CD4-positive, alpha-beta T cell treated with Interleukin-2 at 100 ng/mL for 4 hours (primary cell): ENCODE results near the gene MEP1A.

Source experiments
- DNase-seq: peaks from one replicate; pipeline ENCODE4 v3.0.0-alpha.2; 2020; ENCODE audit warnings: low spot score

The MEP1A gene

GRCh38 chr6:46776070-46776712, 17.0 kb upstream of the MEP1A start:
- DNase-seq: no peak

- DNase-seq: no peak
These were observed 15.5 kb upstream of the MEP1A start for GRCh38 chr6:46777476-46778346.

- peak; percentile 24 for DNase-seq
These were observed 11.5 kb upstream of the MEP1A start for GRCh38 chr6:46781478-46782378.

GRCh38 chr6:46784535-46784934, 8.7 kb upstream of the MEP1A start:
- no peak for DNase-seq

- DNase-seq: no peak
These were observed 5.2 kb upstream of the MEP1A start for GRCh38 chr6:46787871-46788540.

- DNase-seq: no peak
These were observed 4.4 kb upstream of the MEP1A start for GRCh38 chr6:46788791-46789190.

GRCh38 chr6:46789434-46790354, 3.5 kb upstream of the MEP1A start:
- DNase-seq: no peak

GRCh38 chr6:46790355-46790874, 2.8 kb upstream of the MEP1A start:
- no peak for DNase-seq

GRCh38 chr6:46792635-46793034, 554 bp upstream of the MEP1A start:
- DNase-seq: no peak

- DNase-seq: no peak
These were observed 879 bp downstream of the MEP1A start for GRCh38 chr6:46794068-46794467.

GRCh38 chr6:46795816-46796215, 2.6 kb downstream of the MEP1A start:
- no peak for DNase-seq

GRCh38 chr6:46796848-46797580, 3.8 kb downstream of the MEP1A start:
- DNase-seq: no peak

GRCh38 chr6:46799657-46800056, 6.5 kb downstream of the MEP1A start:
- DNase-seq: no peak

- DNase-seq: no peak
These were observed 15.6 kb downstream of the MEP1A start for GRCh38 chr6:46808806-46809205.

GRCh38 chr6:46815130-46815529, 21.9 kb downstream of the MEP1A start:
- DNase-seq: no peak

- no peak for DNase-seq
These were observed 23.4 kb downstream of the MEP1A start for GRCh38 chr6:46816626-46817025.

- no peak for DNase-seq
These were observed 26.4 kb downstream of the MEP1A start for GRCh38 chr6:46819561-46819960.

- no peak for DNase-seq
These were observed 28.3 kb downstream of the MEP1A start for GRCh38 chr6:46821458-46821881.

GRCh38 chr6:46828939-46829338, 35.8 kb downstream of the MEP1A start:
- no peak for DNase-seq

- DNase-seq: no peak
These were observed 39.6 kb downstream of the MEP1A start for GRCh38 chr6:46832816-46833215.
